Nucleus accumbens (tissue), 56 donors: Measurements from ENCODE around the gene CKMT2.
"Not testable (repeated sequence)": the region's sequence is repeated elsewhere in the genome, so short reads cannot be mapped to it uniquely, and the experiment has no call there.

Source experiments
- DNase-seq, 56 donors: peaks; one replicate each; lab custom pipeline; 2025; lab: John Stamatoyannopoulos, UW

Gene CKMT2

DNA sequence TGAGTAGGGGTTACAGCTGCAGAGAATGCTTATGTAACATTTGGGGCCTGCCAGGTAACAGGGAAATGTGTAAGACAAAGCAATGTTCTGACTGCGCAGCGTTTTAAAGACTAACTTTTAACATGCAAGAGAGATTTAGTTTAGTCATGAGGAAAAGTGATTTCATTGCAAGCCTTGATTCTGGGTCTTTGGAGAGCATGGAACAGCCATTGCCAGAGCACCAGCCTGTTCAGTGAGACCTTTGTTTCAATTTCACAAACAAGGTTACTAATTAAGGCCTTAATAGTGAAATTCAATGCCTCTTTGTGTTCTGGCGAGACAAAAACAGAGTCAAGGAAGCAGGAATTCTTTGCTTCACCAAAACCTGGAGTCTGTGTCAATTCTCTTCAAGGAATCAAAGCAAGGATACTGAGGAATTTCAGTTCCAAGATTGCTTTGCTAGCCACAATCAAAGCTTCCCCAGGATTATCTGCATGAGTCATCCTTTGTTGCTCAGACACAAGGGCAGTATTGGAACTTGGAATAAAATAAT, 14.4 kb downstream of the CKMT2 start:
- DNase-seq = peak in 2 of 56 donors; percentile 23 to 26

DNA sequence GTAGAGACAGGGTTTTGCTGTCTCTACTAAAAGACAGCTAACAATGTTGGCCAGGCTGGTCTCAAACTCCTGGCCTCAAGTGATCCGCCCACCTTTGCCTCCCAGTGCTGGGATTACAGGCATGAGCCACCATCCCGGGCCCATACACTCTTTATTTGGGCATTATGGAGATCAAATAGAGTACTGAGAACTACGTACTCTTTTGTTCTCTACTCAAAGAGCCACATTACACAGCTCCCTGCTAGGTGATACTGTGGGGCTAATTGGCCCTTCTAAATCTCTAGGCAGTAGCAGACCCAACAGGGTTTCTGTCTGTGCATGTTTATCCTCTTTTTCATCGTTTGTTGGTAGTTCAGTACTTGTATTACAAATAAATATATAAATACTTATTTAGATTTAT, 16.1 kb downstream of the CKMT2 start:
- DNase-seq = no peak

DNA sequence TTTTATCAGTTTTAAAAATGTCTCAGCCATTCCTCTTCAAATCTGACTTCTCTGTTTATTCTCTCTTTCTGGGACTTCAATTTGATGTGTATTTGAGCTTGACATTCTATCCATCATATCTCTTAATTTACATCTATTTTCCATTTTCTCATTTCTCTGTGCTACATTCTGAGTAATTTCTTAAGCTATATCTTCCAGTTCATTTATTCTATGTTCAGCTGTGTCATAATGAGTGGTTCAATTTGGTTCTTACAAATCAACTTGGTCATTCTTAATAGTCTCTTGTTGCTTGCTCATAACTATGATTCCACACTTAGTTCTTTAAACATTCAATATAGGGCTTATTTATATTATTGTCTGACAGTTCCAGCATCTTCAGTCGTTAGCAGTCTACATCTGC, 16.9 kb downstream of the CKMT2 start:
- no peak for DNase-seq

DNA sequence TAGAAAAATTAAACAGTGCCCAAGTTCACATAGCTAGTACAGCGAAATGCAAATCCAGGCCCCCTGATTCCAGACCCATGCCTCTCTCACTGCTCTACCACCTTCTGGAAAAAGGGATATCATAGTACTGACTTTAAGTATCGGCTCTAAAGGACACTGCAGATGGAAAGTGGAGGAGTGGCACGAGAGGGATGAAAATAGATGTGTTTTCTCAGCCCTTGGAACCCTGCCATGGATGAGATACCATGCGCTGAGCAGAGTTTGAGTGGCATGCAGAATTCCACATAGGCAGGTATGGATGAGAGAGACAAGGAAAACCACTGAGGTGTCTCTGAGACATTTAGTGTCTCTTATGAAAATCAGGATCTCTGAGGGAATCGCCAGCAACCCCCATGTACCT, 18.8 kb downstream of the CKMT2 start:
- DNase-seq = no peak

DNA sequence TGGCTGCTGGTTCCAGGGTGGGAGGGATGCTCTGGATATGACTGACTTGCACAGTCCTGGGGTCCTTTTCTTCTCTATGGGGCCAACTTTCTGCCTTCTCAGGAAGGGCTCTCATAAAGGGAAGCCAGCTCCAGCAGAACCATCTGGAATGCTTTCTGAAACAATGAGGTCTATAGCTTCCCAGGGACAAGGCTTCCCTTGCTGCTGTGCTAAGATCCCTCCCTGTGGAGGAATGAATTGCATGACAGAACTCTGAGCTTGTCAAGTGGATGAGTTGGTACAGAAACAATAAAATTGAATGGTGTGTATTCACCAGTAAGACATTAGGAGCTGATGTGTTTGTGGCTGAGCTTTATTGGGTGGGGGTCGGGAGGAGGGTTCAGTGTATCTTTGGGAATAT, 19.8 kb downstream of the CKMT2 start:
- DNase-seq = peak in 1 of 56 donors; percentile 31

DNA sequence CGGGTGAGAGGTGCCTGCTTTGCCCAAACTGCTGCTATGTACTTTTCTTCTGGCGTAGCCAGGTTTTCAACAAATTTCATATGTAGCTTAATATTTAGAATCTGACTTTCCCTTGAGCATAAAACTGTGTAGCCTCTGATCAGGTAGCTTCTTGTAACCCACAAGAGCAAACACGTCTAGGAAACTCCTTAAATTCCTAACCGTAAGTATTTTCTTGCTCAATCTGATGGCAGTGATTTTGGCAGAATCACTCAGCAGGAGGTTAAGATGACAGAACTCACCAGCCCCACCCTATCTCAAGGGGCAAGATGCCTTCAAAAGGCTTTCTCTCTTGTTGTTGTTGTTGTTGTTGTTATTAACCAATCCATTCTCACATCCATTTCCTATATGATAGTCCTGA, 20.8 kb downstream of the CKMT2 start:
- DNase-seq = no peak

DNA sequence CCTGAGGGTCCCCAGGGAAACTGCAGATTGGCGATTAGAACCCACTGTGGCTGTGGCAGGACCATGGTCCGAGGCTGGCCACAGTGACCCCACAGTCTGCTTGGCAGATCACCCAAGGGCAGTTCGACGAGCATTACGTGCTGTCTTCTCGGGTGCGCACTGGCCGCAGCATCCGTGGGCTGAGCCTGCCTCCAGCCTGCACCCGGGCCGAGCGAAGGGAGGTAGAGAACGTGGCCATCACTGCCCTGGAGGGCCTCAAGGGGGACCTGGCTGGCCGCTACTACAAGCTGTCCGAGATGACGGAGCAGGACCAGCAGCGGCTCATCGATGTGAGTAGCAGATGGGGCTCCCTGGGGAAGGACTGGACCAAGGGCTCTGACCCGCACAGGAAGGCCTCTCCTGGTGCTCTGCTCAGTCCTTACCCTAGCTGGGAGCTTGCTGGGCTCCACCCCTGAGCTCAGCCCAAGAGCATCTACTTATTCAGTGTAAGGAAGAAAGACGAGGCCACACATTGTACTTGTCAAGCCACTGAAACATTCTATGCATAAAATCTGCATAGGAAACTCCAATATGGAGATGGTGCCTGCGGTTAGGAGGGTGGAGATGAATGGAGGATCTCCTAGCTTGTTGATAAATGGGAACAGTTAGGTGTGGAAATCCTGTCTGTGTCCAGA, 21.9 kb downstream of the CKMT2 start:
- no peak for DNase-seq

DNA sequence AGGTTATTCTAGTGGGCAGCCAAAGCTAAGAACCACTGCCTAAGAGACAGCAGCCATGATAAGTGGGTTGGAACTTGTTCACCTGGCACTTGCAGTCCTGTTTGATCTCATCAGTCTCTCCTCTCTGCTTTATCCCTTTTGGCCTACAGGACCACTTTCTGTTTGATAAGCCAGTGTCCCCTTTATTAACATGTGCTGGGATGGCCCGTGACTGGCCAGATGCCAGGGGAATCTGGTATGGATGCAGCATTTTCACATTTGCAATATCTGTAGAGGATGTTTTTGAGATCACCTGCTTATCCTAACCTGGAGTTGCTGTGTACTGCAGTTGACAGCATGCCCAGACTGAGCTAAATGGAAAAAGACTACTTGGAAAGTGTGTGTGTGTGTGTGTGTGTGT, 23.6 kb downstream of the CKMT2 start:
- no peak for DNase-seq

DNA sequence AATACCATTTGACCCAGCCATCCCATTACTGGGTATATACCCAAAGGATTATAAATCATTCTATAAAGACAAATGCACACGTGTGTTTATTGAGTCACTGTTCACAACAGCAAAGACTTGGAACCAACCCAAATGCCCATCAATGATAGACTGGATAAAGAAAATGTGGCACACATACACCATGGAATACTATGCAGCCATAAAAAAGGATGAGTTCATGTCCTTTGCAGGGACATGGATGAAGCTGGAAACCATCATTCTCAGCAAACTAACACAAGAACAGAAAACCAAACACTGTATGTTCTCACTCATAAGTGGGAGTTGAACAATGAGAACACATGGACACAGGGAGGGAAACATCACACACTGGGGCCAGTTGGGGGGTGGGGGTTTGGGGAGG, 29.7 kb downstream of the CKMT2 start:
- not testable (repeated sequence) for DNase-seq

DNA sequence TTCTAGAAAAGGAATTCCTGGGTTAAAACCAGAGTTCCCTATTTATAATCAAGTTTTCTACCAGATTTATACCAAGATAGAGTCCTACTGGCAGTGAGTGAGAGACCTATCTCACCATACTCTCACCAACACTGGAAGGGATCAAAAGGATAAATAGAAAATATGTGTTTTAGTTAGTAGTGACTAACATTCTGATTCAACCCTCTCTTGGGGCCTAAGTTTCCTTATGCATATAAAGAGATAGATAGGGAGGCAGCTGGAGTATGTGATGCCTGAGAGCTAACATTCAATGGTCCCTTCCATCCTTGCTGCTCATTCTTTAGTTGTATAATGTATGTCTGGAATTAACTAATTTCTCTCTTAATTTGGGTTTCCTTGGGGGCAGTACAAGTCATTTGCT, 32.0 kb downstream of the CKMT2 start:
- no peak for DNase-seq

DNA sequence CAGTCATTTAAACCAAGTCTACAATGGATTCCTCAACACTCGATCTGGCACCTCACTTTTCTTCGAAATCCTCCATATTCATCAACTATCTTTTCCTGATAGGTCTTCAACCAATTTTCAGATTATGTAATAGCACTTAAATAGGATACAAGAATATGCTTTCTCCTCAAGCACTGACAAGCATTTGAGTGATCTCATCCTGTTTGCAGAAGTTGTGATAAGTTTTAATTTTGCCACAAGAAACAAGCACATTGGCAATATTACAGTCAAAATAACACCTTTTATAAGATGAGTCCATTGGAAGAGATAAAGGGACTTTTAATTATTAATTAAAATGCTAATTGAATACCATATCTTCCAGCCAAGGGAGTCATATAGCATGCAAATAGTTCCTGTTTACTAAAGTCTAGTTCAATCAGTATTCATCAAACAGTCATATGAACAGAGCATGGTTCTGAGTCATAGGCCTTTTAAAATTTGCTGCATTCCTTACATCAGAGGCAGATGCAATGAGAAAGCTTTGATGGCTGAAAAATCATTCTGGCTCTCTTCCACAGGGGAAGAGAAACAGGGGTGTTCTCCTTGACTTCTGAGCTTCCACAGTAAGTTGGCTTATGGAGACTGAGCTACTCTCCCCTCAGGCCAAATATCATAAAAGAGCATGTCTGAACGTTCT, 35.5 kb downstream of the CKMT2 start:
- no peak for DNase-seq

DNA sequence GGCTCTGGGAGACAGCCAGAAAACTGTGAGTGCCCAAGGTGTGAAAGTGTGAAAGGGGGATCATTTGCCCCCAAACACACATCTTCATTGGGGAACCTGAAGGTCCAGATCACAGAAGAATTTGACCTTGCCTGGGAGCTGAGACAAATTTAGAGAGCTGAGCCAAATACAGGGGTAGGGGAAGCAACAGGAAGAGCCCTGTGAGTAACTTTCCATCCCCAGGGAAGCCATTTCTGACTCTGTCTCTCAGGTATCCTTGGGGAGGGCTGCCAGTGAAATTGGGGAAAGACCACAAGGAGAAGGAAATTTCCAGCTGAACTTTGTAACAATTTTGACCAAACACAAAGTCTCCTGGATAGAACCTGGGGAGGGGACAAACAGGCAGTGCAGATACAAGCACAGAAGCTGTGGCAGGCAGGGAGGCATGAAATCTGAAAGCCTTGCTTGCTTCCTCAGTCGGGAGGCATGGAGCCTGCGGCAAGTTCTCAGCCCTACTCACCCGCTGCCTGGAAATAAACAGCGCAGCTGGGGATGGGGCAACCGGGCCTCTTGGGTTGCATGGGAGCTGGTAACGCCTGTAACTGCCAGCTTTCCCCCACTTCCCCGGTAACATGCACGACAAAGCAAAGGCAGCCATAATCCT, 36.8 kb downstream of the CKMT2 start:
- no peak for DNase-seq

DNA sequence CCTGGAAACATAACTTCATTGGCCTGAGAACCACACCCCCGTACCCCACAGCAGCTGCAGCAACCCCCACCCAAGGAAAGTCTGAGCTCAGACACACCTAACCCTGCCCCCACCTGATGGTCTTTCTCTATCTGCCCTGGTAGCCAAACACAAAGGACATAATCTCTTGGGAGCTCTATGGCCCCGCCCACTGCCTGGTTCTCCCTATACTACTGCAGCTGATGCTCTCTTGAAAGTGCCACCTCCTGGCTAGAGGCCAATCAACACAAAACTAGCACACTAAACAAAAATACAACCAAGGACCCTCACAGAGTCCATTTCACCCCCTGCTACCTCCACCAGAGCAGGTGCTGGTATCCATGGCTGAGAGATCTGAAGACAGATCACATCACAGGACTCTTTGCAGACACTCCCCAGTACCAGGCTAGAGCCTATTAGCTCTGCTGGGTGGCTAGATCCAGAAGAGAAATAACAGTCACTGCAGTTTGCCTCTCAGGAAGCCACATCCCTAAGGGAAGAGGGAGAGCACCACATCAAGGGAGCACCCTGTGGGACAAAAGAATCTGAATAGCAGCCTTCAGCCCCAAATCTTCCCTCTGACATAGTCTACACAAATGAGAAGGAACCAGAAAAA, 37.4 kb downstream of the CKMT2 start:
- DNase-seq = not testable (repeated sequence)

DNA sequence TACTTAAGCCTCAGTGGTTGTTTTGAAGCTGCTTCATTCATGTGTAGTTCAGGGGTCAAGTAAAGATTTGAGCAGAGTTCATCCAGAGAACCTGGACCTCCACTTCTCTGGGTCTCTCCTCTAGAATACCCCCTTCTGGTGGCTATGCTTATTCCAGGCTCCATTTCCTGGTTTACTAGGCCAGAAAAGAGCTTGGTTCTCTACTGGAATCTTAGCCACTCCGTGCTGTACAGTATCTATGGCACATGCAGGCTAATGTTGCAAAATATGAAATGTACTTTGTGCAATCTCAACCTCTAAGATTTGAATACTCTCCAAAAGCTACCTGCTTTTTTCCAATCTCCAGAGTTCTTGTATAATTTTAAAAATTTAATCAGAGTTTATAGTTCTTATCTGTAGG, 50.9 kb downstream of the CKMT2 start:
- no peak for DNase-seq

DNA sequence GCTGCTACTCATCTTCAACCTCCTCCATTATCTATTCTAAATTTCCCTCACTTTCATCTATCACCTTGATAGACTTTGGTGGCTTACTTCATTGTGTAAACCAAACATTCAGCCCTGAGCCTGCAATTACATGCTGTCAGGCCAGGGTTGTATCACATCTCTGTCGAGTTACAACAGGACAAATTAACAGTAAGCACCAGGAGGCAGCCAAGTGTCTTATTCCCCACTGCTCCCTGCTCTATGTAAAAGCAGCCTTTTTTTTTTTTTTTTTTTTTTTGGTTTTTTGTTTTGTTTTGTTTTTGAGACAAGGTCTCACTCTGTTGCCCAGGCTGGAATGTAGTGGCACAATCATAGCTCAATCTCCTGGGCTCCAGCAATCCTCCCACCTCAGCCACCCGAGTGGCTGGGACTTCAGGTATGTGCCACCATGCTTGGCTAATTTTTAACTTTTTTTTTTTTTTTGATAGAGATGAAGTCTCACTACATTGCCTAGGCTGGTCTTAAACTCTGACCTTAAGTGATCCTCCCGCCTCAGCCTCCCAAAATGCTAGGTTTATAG, 53.0 kb downstream of the CKMT2 start:
- no peak for DNase-seq

DNA sequence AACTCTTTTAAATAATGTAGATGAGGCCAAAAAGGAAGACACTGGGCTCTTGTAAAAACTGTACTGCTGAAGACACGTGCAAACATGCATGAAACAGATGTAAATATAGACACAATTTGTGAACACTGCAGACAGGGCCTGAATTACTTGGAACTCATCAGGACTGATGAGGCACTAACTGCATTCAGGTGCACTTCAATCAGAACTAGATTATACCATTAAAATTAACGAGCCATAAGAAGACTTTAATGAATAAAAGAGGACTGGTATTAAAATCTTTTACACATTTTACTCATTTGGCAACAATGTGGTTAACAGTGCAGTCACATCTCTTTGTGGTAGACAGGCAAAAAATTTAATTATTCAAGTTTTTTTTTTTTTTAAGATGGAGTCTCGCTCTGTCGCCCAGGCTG, 54.9 kb downstream of the CKMT2 start:
- DNase-seq = no peak

DNA sequence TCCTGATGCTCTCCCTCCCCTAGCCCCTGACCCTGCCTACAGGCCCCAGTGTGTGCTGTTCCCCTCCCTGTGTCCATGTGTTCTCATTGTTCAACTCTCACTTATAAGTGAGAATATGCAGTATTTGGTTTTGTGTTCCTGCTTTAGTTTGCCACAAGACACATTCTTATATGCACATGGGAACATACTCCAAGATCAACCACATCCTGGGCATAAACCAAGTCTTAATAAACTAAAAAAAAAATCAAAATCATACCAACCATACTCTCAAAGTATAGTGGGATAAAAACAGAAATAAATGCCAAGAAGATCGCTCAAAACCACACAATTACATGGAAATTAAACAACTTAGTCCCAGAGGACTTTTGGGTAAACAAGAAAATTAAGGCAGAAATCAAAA, 57.0 kb downstream of the CKMT2 start:
- DNase-seq = no peak

DNA sequence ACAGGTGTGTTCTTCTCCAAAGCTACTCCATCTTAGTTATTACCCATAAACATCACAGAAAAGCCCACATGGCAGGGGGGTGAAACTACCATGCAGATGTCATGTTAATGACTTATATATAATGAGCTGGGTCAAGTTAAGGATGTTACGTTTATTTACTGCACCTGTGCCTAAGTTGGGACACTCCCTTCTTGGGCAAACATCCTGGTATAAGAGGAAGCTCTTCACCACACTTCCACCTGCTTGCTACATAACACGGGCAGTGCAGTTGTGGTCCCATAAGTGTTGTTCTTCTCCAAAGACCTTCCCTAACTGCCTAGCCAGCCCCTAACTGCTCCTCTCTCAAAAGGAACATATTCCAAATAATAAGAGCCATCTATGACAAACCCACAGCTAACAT, 59.0 kb downstream of the CKMT2 start:
- no peak for DNase-seq

DNA sequence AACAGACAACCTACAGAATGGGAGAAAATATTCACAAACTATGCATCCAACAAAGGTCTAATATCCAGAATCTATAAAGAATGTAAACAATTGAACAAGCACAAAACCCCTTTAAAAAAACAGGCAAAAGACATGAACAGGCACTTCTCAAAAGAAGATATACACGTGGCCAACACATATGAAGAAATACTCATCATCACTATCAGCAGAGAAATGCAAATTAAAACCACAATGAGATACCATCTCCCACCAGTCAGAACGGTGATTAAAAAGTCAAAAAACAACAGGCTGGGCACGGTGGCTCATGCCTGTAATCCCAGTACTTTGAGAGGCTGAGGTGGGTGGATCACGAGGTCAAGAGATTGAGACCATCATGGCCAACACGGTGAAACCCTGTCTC, 60.9 kb downstream of the CKMT2 start:
- not testable (repeated sequence) for DNase-seq

DNA sequence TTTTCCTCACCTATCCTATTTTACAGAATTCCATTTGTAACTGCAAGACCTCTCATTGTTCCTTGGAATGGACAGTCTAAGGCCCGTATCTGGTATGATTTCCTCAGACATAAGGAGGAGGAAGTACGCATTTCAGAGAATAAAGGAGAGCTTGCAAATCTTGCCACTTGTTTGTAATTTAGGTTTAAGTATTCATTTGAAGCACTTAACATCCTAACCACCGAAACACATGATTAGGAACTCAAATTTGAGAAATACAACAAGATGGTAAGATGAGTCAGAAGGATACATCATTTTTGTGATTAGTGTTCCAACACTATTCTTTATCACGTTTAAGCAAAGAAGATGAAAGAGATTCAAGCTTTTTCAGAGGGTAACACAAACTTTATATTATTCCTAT, 64.4 kb downstream of the CKMT2 start:
- no peak for DNase-seq

DNA sequence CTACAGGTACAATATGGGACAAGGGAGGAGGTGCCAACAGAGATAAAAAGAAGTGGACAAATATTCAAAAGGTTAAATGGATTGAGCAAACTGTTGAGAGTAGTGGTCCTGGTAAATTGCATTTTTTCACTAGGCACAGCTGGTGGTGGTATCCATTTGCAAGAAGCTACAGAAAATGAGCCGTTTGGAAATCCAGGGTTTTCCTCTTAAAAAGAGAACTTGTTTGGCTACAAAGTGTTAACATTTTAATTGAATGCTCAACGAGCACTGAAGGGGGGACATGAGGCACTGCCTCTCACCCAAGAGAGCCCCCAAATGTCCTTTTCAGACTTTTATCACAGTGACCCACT, 67.8 kb downstream of the CKMT2 start:
- no peak for DNase-seq
